GM18867 (cell line): ENCODE data around the gene CCNI2.

Experiments used
- ATAC-seq: cut with Tn5 transposase; IDR thresholded peaks from one replicate; pipeline ENCODE4 v1.9.1; 2021; ENCODE audit warnings: mild to moderate bottlenecking, moderate library complexity; ENCODE audit not compliant: unreplicated experiment

The CCNI2 gene

DNA sequence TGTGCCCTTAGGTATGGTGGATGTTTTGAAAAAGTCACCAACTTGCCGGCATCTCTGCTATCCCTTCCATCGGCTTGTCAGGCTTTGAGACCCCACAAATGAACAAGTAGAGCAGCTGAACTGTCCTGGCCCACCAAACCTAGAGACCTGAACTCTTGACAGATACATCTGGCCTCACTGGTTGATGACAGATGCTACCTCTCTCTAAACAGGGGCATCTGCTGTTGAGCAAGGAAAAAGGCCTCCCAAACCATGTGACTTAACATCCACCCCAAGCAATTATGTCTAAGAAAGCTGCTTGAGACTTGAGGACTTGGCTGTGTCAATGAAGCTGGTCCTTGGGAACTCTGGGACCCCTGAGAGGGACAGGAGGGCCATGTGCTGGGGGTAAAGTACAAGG lies 2.3 kb downstream of the CCNI2 start:
- ATAC-seq = no peak

DNA sequence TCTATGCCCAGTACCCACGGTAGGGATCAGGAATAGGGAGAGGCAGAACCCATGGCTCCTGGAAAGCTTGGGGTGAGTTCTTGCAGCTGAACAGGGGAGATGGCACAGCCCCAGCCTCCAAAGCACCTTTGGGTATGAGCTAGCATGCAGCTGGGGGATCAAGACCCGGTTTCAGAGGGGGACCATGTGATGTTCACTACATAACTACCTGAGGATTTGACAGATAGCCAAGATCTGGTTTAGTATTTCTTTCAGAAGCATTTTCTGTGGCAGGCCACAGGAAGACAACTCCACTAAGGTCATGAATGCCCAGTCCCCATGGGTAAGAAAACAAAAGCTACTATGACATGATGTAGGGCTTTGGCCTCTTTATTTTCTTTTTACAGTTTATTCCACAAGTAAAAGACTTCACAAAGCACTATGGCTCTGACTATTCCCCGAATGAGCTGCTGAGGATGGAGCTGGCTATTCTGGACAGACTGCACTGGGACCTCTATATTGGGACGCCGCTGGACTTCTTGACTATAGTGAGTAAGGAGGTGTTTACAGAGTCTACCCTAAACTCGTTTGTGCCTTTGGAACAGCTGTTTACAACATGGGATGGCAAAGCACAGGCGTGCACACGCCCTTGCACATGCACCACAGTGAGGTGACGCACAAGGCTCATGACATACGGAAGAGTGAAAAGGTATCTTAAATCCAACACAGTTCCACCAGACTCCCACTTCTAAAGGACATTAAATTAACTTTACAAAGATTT lies 3.4 kb downstream of the CCNI2 start:
- ATAC-seq = peak; percentile 36

DNA sequence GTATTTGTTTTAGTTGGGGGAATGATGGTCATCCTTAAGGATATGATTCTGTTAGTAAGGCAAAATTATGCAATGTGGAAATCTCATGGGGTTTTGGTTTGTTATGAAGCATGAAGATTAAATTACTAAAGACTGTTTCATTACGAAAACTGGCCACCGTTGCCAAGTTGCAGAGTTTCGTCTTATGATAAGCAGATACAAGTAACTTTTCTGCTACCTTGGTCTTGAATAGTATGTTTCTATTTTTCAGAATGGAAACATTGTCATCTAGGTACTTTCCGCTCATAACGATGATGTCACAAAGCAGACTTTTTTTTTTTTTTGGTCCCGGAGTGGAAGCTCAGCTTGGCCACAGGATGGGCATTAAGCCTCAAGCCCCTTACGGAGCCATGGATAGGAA lies 4.2 kb downstream of the CCNI2 start:
- peak; percentile 28 for ATAC-seq

DNA sequence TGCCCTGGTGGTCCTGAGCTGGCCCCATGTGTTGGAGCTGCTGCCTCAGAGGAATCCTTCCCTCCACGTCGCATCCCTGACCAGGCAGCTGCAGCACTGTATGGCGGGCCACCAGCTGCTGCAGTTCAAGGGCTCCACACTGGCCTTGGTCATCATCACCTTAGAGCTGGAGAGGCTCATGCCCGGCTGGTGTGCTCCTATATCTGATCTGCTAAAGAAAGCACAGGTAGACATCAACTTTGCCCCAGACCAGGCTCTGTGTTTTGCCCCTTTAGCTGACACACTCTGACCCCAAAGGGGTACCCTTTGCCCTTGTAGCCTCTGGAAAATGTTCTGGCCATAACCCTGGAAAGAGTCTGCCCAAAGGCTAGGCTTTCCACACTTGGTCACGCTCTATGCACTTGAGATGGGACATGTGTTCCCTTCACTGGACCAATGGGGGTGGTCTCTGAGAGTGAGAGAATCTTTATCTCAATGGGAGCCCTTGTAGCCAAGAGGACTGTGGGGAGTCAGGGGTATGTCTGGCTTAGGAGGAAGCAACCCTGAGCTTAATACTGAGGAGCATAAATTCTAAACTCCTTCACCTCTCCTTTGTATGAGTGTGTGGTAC lies 4.8 kb downstream of the CCNI2 start:
- no peak for ATAC-seq

DNA sequence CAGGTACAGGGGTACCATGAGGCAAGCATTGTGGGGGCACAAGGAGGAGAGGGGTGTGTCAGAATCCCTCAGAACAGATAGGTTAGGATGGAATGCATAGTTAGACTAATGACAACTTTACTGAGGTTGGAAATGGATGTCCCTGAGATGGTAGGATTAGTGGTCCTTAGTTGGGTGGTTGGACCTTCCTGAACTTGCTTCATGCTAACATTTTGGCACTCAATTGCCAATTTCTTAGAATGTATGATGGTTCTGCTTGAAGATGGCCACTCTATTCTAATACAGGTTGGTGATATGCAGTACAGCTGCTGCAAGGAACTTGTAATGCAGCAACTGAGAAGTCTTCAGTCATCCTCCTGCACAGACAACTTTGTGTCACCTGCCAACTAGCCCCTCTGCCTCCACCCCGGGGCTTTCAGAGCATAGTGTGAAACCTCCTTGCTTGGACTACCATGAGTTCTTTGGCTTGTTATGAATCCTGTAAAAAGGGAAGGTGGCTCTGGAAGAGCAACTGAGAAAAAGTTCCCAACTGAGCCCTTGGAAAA lies 5.4 kb downstream of the CCNI2 start:
- no peak for ATAC-seq

DNA sequence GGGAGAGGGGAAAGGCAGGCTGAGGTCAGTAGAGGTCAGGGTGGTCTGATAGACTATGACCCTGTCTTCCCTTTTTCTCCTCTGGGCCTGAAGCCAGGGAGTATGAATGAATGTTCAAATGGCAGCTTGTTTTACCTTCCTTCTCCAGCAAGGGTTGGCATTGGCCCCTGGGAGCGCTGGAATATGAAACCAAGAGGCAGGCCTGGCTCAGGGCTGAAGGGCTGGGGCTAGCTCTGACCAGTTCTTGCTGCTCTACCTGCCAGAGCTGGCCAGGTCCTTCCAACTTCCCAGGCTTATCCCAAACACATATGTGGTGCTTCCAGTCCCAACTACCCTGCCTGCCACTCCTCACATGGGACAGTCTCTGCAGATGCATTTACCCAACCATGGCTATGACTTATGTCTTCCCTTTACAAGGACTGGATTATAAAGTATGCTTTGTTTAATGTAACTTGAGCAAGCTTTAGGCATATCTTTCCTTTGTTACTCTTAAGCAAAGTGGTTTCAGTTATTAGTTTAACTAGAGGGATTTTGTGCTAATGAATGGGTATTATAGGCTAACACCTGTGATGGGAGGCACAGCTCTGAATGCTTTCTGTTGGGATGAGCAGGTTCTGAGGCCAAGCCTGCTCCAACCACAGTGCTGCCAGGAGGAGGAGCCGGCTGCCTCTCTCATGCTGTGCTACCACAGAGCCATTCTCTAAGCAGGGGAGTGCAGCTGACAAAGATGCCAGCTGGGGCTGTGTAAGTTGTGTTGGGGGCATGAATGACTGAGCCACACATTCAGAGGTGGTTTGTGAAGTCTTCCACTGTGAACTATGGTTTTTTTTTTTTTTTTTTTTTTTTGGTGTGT lies 6.1 kb downstream of the CCNI2 start:
- ATAC-seq = no peak

DNA sequence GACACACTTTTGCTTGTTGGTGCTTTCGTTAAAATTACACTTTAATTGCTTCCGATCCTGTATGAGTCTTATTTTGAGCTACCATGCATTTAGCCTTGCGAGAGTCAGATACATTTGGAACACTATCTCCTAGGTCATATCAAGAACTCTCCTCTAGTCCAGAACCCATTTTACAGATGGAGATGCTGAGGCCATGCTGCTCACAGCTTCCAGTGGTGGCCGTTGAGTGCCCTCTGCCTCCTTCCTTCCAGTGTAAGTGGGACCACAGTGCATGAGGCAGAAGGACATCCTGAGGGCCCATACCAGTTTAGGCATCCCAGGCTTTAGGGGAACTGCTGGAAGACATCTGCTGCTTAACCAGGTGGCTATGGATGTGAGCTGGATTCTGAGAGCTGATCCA lies 6.9 kb downstream of the CCNI2 start:
- ATAC-seq = no peak

DNA sequence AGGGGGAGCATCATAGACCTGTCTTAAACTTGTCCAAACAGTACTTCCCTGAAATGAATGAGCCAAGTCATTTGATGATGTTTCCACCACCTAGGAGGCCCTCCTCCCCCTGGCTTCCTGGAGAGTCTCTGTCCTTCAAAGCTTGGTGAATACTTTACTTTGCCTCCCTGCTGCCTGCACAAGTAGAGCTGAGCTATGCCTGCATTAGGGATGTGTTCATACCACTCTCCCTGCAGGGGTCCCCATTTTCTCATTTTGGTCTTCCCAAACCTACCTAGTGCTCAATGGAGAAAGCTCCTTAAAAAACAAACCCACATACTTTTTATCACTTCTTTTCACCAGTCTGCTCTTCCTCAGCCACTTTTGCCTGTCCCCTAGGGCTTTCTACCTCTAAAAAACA lies 7.7 kb downstream of the CCNI2 start:
- ATAC-seq = no peak

DNA sequence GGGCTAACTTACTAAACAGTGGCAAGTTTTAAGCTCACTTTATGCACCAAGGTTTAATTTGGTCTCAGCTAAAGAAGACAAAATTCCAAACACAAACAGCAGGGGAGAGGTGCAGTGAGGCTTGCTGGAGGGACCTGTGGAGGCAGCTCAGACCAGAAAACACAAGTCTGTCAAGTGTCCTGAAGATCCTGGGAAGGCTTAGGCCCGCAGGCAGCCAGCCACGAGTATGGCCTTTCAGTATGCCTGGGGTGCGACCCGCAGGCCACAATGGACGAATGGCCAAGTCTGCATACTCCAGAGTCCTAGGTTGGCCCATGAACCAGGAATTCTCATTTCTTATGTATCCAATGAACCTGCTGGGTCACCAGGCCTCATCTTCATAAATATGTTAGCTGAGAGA lies 9.3 kb downstream of the CCNI2 start:
- ATAC-seq = no peak

DNA sequence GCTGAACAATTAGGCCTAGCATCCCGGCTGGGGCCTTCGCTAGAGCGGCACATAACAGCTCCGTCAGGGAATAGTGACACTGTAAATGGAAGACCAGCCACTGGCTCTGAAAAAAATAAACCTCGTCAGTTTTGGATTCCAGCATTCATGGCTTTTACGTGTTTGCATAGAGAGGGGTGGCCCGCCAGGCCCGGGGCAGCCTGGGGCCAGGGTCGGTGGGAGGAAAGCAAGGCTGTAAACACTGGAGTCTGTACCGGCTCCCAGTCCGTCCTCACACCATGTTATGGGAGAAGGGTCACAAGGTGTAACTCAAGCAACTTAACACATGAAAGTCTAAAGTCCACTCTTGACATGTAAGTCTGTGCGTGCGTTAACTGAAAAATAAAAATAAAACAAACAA lies 11.2 kb downstream of the CCNI2 start:
- no peak for ATAC-seq

DNA sequence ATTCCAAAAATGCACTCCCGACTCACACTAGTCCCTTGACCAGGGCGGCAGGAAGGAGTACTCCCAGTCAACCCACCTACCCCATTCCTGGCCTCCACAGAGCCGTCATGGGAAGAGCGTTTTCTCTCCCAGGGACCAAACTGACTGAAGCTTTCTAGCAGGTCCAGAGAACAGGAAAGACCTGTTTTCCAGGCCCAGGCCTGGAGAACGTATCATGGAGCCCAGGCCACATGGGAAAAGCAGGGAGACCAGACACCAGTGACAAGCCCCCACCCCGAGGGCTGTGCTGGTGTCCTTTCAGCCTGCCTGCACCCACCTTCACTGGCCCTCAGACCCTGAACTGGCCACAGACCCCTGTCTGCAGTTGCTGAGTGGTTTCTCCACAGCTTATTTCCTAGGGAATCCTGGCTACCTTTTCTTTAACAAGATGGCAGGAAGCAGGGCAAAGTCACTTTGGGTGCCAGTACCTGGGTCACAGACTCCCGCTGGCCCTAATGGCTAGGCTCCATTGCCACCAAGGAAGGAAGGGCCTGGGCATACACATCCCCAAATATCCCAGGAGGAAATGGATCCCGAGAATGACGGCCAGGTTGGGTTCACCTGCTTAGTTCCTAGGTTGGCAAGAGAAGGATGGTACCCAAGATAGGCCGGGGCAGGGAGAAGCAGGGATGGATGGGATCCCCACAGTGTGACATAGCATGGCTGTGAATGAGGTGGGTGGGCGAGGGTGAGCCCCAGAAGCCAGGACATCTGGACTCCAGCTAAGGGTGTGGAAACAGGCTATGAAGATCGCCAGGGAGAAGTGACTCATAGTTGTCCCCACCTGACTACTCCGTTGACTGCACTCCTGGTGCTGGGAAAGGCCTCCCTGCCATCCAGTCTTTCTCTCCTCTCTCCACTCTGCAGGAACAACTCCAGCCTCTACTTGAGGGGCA lies 12.2 kb downstream of the CCNI2 start:
- no peak for ATAC-seq

DNA sequence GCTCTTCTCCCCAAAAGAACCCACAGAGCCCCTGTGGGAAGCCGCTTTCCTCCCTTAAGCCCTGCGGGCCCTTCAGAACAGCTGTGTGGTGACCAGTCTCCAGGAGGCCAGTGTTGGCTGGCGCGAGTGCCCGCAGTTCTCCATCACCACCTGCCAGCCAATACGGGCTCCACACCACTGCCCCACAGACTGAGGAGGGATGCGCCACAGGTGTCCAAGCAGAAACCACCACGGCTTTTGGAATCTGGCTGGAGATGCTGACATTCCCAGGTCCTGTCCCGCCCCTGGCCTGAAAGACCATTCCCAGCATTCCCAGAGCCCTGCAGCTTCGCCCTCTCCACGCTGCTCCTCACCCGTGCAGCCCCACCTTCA lies 12.8 kb downstream of the CCNI2 start:
- ATAC-seq = no peak

DNA sequence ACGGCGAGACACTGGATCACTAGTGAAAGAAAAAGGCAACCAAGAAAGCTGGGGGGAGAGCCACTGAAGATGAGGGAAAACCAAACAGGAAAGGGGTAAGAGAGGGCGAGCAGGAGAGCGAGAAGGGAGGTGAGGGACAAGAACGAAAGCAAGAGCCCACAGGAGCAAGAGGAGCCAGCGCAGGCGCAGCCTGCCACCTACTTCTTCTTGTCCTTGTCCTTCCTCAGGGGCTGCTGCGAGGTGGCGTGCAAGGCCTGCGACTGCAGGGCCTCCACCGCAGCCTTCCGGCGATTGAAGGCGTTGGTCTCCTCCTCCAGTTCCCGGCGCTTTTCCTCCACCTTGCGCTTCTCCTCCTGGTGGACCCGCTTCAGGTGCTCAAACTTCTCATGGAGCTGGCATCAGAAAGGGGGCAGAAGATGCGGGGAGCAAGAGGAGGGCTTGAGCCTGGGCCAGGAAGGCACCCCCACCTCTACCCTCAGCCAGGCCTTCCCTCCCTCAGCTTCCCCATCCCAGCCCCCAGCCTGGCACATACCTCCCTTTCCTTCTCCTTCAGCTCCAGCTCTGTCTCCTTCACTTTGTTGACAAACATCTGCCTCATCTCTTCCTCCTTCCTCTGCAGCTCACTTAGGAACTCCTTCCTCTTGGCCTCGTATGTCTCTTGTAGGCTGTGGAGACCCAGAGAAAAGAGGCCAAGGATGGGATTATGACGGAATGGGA lies 13.5 kb downstream of the CCNI2 start:
- ATAC-seq = no peak

DNA sequence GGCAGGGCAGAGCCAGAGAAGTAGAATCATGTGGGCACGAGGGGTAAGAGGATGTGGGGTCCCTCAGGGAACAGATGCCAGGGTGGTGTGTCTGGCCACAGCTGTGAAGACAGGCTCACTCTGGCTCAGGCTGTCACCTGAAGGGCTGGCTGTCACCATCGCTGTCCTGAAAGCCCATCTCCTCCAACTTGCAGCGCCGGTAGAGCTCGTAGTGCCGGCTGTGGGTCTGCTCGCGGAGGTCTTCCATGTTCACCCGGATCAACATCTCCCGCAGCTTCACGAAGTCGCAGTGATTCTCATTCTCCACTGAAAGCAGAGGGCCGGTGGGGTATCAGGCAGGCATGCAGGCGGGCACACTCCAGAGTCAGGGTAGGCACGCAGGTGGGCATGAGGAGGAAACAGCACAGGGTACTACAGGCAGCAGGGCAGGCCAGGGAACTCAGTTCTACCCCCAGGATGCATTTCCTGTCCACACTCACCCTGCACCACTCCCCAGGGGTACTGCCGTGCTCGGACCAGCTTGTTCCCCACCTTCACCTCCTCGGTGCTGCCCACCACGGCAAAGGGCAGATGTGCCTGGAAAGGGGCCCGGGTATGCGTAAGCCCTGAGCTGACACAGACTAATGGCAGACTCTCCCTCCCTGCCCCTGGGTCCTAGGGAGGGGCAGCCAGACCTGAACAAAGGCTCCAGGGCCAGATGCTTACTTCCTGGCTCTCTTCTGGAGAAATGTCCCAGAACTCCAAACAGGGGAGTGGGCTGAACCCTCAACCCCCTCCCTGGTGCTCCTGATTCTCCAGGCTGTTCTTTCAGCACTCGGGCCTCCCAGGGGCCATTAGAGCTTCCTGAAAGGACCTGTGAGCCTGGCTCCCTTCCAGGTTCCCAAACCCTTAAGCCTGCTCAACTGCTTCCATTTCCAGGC lies 14.4 kb downstream of the CCNI2 start:
- ATAC-seq = no peak

DNA sequence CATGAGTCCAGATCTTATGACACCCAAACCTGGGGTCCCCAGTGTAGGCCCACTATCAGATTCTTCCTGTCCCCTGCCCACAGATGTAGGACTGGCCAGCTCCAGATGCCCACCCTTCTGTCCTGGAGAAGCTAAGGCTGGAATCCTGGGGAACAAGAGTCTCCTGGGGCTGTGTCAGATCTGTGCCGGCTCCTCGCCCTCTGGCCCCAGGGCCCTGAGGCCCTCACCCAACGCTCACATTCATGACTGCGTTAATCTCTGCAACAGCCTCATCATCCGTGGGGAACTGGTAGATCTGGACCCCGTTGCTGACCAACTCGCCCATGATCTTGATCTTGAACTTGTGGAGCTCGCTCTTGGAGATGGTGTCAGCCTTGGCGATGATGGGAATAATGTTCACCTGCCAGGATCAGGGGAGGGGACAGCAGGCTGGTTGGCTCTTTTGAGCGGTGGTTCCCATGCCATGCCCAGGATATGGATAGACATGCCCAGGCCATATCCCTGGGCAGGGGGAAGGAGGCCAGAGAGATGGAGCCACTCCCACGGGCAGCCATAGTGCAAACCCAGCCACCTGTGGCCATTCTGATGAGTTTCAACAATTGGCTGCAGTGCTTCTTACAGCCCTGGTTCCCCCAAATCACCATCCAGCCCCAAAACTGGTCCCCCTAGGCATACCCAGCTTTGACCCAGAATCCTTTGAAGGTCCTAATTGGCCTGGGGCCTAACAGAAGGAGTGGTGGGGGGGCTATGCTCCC lies 15.2 kb downstream of the CCNI2 start:
- ATAC-seq = no peak

DNA sequence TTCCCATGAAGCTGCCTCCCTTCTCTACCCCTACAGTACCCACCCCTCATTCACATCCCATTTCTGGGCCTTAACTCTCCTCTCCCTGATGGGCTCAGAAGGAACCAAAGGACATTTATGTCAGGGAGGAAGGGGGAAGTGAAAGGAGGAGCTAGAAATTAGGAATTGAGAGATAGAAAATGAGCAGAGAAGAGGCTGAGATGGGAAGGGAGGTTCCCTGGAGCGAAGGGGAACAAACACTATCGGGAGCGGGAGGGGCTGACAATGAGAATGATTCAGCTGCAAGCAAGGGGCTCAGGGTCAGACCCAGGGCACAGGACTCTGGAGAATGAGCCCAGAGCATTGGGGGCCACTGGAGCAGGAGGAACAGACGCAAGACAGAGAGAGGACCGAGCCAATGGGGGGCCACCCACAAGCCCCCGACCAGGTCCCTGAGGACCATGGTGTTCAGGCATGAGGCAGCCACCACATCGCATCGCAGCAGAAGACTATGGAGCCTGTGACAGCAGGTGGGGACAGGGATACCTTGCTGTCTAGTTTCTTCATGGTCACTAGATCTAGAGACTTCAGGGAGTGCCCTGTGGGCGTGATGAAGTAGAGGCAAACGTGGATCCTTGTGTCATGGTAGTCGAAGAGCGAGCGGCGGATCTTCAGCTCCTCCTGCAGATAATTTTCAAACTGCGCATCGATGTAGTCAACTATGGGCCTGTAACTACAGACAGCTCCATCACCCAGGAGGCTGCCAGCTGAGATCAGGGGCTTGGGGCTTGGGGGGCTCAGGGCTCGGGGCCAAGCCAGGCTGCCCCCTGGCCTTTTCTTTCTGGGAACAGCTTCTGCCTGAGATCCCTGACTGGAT lies 16.2 kb downstream of the CCNI2 start:
- ATAC-seq = no peak

DNA sequence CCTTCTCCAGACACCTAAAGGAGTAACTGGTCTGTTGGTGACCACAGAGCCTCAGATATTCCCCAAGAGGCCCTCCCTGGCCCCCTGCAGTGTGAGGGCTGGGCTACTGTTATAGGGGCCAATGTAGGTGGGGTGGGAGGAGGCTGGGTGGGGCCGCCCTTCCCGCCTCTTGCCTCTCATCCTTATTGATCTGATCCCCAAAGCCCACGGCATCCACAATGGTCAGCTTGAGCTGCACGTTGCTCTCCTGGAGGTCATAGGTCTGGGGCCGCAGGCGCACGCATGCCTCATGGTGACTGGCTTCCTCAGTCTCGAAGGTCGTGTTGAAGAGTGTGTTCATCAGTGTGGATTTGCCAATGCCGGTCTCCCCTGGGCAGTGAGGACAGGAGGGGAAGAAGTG lies 16.8 kb downstream of the CCNI2 start:
- ATAC-seq = no peak
